IPS DF 6.9 (cell line): Measurements from ENCODE around the gene SLC35E3.
"Not testable (repeated sequence)": the region's sequence is repeated elsewhere in the genome, so short reads cannot be mapped to it uniquely, and the experiment has no call there.

ENCODE experiments used
- DNase-seq: peaks from one replicate; pipeline ENCODE4 v3.0.0-alpha.2; 2013; ENCODE audit warnings: low read depth, low spot score
- H3K27ac ChIP-seq: one replicate; pipeline ENCODE4 v1.5.1; 2013; ENCODE audit warnings: low read length, control low read depth
- H3K27me3 ChIP-seq: 2 replicates; pipeline ENCODE4 v1.6.1; 2013; ENCODE audit warnings: mild to moderate bottlenecking, low read length; ENCODE audit not compliant: control insufficient read depth, insufficient read depth
- H3K36me3 ChIP-seq: 2 replicates; pipeline ENCODE4 v1.6.1; 2013; ENCODE audit warnings: low read length; ENCODE audit not compliant: control insufficient read depth, insufficient read depth
- H3K4me1 ChIP-seq: 2 replicates; pipeline ENCODE4 v1.6.1; 2013; ENCODE audit warnings: low read length; ENCODE audit not compliant: control insufficient read depth, insufficient read depth
- H3K4me3 ChIP-seq: 2 replicates; pipeline ENCODE4 v1.5.1; 2013; ENCODE audit warnings: mild to moderate bottlenecking, low read length
- H3K9me3 ChIP-seq: 2 replicates; pipeline ENCODE4 v1.6.1; 2013; ENCODE audit warnings: low read length, inconsistent platforms; ENCODE audit not compliant: control insufficient read depth, insufficient read depth
- WGBS: extraction: QIAGEN DNeasy Blood & Tissue Kit; methylation state at CpG from one replicate; pipeline ENCODE4 v1.1.7; 2013; ENCODE audit warnings: mixed read lengths, missing lambda C conversion rate; ENCODE audit not compliant: insufficient read length, insufficient coverage; 5-methylcytosine and 5-hydroxymethylcytosine counted together

Gene SLC35E3

GRCh38 chr12:68793436-68793835 is 47.5 kb downstream of the SLC35E3 start:
- no CpG with 5 or more reads among the region's 4 CpGs for WGBS
- H3K9me3 ChIP-seq: no peaks in the 10 kb centered on the region
- no peak overlapping the region for H3K27ac ChIP-seq
- H3K4me1 ChIP-seq: no peaks in the 10 kb centered on the region
- H3K4me3 ChIP-seq: no peak overlapping the region
- H3K27me3 ChIP-seq: no peaks in the 10 kb centered on the region
- no peak for DNase-seq
- no peaks in the 10 kb centered on the region for H3K36me3 ChIP-seq

- Histone ChIP-seq H3K27me3 (no peaks in the 10 kb centered on the region), H3K9me3 (no peaks in the 10 kb centered on the region), H3K4me3 (no peak overlapping the region), H3K36me3 (no peaks in the 10 kb centered on the region), H3K4me1 (no peaks in the 10 kb centered on the region), H3K27ac (no peak overlapping the region)
- no CpG with 5 or more reads among the region's 4 CpGs for WGBS
- DNase-seq: no peak
Measured at GRCh38 chr12:68793975-68794652, 48.1 kb downstream of the SLC35E3 start.

GRCh38 chr12:68794653-68795251 is 48.8 kb downstream of the SLC35E3 start:
- no peaks in the 10 kb centered on the region for H3K36me3 ChIP-seq
- no peak for DNase-seq
- WGBS: no CpG with 5 or more reads among the region's 3 CpGs
- no peaks in the 10 kb centered on the region for H3K4me1 ChIP-seq
- no peak overlapping the region for H3K27ac ChIP-seq
- no peaks in the 10 kb centered on the region for H3K9me3 ChIP-seq
- no peak overlapping the region for H3K4me3 ChIP-seq
- H3K27me3 ChIP-seq: no peaks in the 10 kb centered on the region

GRCh38 chr12:68796399-68796798 is 50.4 kb downstream of the SLC35E3 start:
- Histone ChIP-seq H3K27me3 (no peaks in the 10 kb centered on the region), H3K4me1 (no peaks in the 10 kb centered on the region), H3K4me3 (no peak overlapping the region), H3K27ac (no peak overlapping the region), H3K9me3 (no peaks in the 10 kb centered on the region), H3K36me3 (no peaks in the 10 kb centered on the region)
- WGBS: no CpG with 5 or more reads among the region's 15 CpGs
- DNase-seq: no peak

GRCh38 chr12:68798882-68799234 is 52.9 kb downstream of the SLC35E3 start:
- Histone ChIP-seq H3K27ac (no peak overlapping the region), H3K36me3 (no peaks in the 10 kb centered on the region), H3K9me3 (no peaks in the 10 kb centered on the region), H3K4me3 (no peak overlapping the region), H3K27me3 (no peaks in the 10 kb centered on the region), H3K4me1 (no peaks in the 10 kb centered on the region)
- no peak for DNase-seq
- no CpG with 5 or more reads among the region's 1 CpG for WGBS

GRCh38 chr12:68800294-68800693 is 54.3 kb downstream of the SLC35E3 start:
- no peak for DNase-seq
- peaks cover 6% of the 10 kb centered on the region for H3K4me1 ChIP-seq
- H3K4me3 ChIP-seq: no peak overlapping the region
- WGBS: no CpG with 5 or more reads among the region's 5 CpGs
- H3K27ac ChIP-seq: no peak overlapping the region
- no peaks in the 10 kb centered on the region for H3K9me3 ChIP-seq
- no peaks in the 10 kb centered on the region for H3K36me3 ChIP-seq
- no peaks in the 10 kb centered on the region for H3K27me3 ChIP-seq

- WGBS: no CpG with 5 or more reads among the region's 7 CpGs
- not testable (repeated sequence) for H3K27me3 ChIP-seq, H3K4me3 ChIP-seq, H3K4me1 ChIP-seq, H3K27ac ChIP-seq, H3K36me3 ChIP-seq, DNase-seq, H3K9me3 ChIP-seq
Measured at GRCh38 chr12:68801124-68801523, 55.1 kb downstream of the SLC35E3 start.

DNA sequence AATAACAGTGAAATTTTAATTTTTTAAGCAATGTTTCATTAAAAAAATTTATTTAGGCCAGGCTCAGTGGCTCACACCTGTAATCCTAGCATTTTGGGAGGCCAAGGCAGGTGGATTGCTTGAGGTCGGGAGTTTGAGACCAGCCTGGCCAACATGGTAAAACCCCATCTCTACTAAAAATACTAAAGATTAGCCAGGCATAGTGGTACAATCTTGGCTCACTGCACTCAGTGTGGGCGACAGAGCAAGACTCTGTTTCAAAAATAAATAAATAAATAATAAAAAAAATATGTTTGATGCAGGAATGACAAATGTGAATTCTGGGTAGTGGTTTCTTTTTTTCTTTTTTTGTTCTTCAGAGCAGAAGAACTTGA is 56.4 kb downstream of the SLC35E3 start:
- DNase-seq, H3K4me1 ChIP-seq, H3K4me3 ChIP-seq, H3K27ac ChIP-seq, H3K36me3 ChIP-seq, H3K27me3 ChIP-seq, H3K9me3 ChIP-seq: not testable (repeated sequence)
- no CpG with 5 or more reads among the region's 2 CpGs for whole genome bisulfite sequencing

GRCh38 chr12:68802911-68803651 is 57.1 kb downstream of the SLC35E3 start:
- not testable (repeated sequence) for H3K36me3 ChIP-seq, DNase-seq, H3K4me1 ChIP-seq, H3K4me3 ChIP-seq, H3K27ac ChIP-seq, H3K9me3 ChIP-seq, H3K27me3 ChIP-seq
- no CpG with 5 or more reads among the region's 19 CpGs for WGBS

DNA sequence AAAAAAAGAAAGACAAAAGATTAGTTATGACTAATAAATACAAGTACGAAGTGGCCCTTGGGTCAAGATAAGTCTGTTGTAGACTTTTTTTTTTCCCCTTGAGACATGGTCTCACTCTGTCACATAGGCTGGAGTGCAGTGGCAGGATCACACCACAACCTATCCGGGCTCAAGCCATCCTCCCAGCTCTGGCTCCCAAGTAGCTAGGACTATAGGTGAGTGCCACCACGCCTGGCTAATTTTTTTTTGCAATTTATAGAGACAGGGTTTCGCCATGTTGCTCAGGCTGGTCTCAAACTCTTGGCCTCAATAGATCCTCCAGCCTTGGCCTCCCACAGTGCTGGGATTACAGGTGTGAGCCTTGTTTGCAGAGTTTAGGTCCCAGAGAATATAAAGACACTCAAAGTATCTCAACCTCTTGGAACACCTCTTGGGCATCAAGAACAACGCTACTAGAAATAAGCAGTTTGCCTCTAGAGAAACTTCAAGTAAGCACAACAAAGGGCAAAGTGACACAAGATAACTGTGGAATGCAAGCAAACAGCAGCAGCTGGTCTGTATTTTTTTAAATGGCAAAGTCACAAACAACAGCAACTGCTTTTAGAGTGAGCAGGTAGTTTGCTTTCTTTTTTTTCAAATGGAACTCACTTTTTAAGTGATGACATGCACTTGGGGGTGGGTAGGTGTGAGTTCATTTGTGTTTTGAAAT is 58.1 kb downstream of the SLC35E3 start:
- WGBS: no CpG with 5 or more reads among the region's 5 CpGs
- Histone ChIP-seq H3K27ac (no peak overlapping the region), H3K9me3 (no peaks in the 10 kb centered on the region), H3K4me3 (no peak overlapping the region), H3K36me3 (no peaks in the 10 kb centered on the region), H3K4me1 (peaks cover 6% of the 10 kb centered on the region), H3K27me3 (no peaks in the 10 kb centered on the region)
- DNase-seq: no peak
